ENCODE measurements around the gene SERINC4.
A peak's percentile ranks its signal among the peaks of the same experiment; 100 is the strongest.
"Not testable (repeated sequence)": the region's sequence is repeated elsewhere in the genome, so short reads cannot be mapped to it uniquely, and the experiment has no call there.

Gene SERINC4

GRCh38 chr15:43749690-43750345 lies 50.2 kb downstream of the SERINC4 start:
- no peak overlapping the region for H3K27ac ChIP-seq
- H2AFZ ChIP-seq (ENCODE audit: low read depth): no peak overlapping the region
- H3K4me1 ChIP-seq (ENCODE audit: low read depth, poor library complexity, severe bottlenecking): peaks cover 37% of the 10 kb centered on the region
- no peaks in the 10 kb centered on the region for H3K27me3 ChIP-seq (ENCODE audit: insufficient read depth, low read depth)
- peaks cover 43% of the 10 kb centered on the region for H4K20me1 ChIP-seq (ENCODE audit: insufficient read depth)
- H3K9ac ChIP-seq: no peak overlapping the region
- H3K79me2 ChIP-seq (ENCODE audit: insufficient read depth, low read depth): peaks cover 84% of the 10 kb centered on the region
- TF ChIP-seq, protein P1, sequence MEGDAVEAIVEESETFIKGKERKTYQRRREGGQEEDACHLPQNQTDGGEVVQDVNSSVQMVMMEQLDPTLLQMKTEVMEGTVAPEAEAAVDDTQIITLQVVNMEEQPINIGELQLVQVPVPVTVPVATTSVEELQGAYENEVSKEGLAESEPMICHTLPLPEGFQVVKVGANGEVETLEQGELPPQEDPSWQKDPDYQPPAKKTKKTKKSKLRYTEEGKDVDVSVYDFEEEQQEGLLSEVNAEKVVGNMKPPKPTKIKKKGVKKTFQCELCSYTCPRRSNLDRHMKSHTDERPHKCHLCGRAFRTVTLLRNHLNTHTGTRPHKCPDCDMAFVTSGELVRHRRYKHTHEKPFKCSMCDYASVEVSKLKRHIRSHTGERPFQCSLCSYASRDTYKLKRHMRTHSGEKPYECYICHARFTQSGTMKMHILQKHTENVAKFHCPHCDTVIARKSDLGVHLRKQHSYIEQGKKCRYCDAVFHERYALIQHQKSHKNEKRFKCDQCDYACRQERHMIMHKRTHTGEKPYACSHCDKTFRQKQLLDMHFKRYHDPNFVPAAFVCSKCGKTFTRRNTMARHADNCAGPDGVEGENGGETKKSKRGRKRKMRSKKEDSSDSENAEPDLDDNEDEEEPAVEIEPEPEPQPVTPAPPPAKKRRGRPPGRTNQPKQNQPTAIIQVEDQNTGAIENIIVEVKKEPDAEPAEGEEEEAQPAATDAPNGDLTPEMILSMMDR (conservative IDR thresholded peaks at IDR 0.05; ENCODE audit: low read depth, low read length): no peak
- H3K4me2 ChIP-seq: peak overlapping the region; percentile 48; the same call in 1 of the 2 replicates
- H3K36me3 ChIP-seq (ENCODE audit: insufficient read depth): peaks cover 13% of the 10 kb centered on the region; the same call in 1 of the 2 replicates
- H3K4me3 ChIP-seq (IDR thresholded peaks at IDR 0.05; ENCODE audit: insufficient read depth, low read depth, low read length): no peak overlapping the region

DNA sequence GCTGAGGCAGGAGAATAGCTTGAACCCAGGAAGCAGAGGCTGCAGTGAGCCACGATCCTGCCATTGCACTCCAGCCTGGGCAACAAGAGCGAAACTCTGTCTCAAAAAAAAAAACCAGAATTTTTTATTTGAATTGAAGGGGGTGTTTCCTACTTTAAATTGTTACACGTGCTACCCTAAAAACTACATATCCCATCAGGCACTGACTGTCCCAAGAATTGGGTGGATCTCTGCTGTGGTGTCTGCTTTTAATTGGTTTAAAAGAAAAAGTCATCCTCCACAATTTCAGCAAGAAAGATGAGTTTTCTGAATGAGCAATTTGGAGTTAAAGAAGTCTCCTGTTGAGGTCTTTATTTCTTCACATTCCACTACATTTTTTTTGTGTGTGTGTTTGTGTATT lies 51.6 kb downstream of the SERINC4 start:
- Histone ChIP-seq H2AFZ (ENCODE audit: low read depth) (no peak overlapping the region), H3K4me3 (IDR thresholded peaks at IDR 0.05; ENCODE audit: insufficient read depth, low read depth, low read length) (no peak overlapping the region), H3K4me1 (ENCODE audit: low read depth, poor library complexity, severe bottlenecking) (peaks cover 37% of the 10 kb centered on the region), H3K36me3 (ENCODE audit: insufficient read depth) (peaks cover 10% of the 10 kb centered on the region; the same call in 1 of the 2 replicates), H4K20me1 (ENCODE audit: insufficient read depth) (peaks cover 38% of the 10 kb centered on the region), H3K27me3 (ENCODE audit: insufficient read depth, low read depth) (no peaks in the 10 kb centered on the region), H3K27ac (no peak overlapping the region), H3K4me2 (peak overlapping the region; percentile 48), H3K9ac (no peak overlapping the region), H3K79me2 (ENCODE audit: insufficient read depth, low read depth) (peaks cover 70% of the 10 kb centered on the region)
- TF ChIP-seq, protein P1 (conservative IDR thresholded peaks at IDR 0.05; ENCODE audit: low read depth, low read length): no peak

DNA sequence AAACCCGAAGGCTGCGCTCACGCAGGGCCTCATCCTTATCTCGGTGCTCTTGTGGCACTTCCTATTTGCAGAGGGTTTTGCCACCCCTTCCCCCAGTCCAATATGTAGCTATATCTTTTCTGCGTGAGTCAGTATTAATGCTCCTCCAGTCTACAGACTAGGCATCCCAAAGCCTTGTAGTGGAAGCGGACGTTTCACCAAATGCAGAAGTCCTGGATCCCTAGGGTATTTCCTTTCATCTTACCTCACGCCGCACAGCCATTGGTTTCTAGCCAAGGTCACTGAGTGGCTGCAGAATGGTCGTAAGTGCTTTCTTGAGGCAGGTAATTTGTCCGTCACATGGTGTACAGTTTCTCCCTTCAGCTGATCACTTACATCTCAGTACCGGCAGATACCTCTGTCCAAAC lies 53.1 kb downstream of the SERINC4 start:
- peak overlapping the region; percentile 67 for H2AFZ ChIP-seq (ENCODE audit: low read depth)
- H3K4me3 ChIP-seq (IDR thresholded peaks at IDR 0.05; ENCODE audit: insufficient read depth, low read depth, low read length); H3K36me3 ChIP-seq (ENCODE audit: insufficient read depth); H3K27me3 ChIP-seq (ENCODE audit: insufficient read depth, low read depth): not testable (repeated sequence)
- peak overlapping the region; percentile 91 for H3K27ac ChIP-seq
- H3K4me1 ChIP-seq (ENCODE audit: low read depth, poor library complexity, severe bottlenecking): peaks cover 37% of the 10 kb centered on the region
- peak overlapping the region; percentile 48 for H3K4me2 ChIP-seq
- H3K79me2 ChIP-seq (ENCODE audit: insufficient read depth, low read depth): peaks cover 55% of the 10 kb centered on the region
- H3K9ac ChIP-seq: peak overlapping the region; percentile 98
- H4K20me1 ChIP-seq (ENCODE audit: insufficient read depth): peaks cover 26% of the 10 kb centered on the region

DNA sequence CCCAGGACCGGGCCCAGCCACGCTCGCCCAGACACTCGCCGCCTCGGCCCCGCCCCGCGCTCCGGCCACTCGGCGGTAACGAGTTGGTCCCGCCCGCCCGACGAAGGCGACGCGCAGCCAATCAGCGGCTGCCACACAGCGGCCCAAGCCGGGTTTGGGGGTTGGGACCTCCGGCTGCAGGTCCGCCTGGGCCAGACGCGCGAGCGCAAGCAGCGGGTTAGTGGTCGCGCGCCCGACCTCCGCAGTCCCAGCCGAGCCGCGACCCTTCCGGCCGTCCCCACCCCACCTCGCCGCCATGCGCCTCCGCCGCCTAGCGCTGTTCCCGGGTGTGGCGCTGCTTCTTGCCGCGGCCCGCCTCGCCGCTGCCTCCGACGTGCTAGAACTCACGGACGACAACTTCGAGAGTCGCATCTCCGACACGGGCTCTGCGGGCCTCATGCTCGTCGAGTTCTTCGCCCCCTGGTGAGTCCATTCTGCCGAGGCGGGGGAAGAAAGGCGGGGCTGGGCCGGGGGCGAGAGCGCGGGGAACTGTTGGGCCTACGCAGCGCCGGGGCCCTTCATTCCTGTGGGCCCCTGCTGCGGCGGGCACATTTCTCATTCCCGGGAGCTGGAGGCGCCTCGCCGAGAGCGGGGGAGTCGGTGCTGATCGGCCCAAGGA lies 53.6 kb downstream of the SERINC4 start, which contains the start of gene PDIA3:
Gene PDIA3 (plus strand): TSS at position 194 of the 658 bp plus-strand sequence. CDS start 102 bp downstream, at position 296.
- H3K4me3 ChIP-seq (IDR thresholded peaks at IDR 0.05; ENCODE audit: insufficient read depth, low read depth, low read length); H3K27me3 ChIP-seq (ENCODE audit: insufficient read depth, low read depth); H3K36me3 ChIP-seq (ENCODE audit: insufficient read depth): not testable (repeated sequence)
- Histone ChIP-seq H3K27ac (peak within 1 kb of the TSS; percentile 91), H4K20me1 (ENCODE audit: insufficient read depth) (peaks cover 21% of the 10 kb centered on the region), H2AFZ (ENCODE audit: low read depth) (peak within 1 kb of the TSS; percentile 67), H3K4me2 (peak within 1 kb of the TSS; percentile 66), H3K4me1 (ENCODE audit: low read depth, poor library complexity, severe bottlenecking) (peaks cover 37% of the 10 kb centered on the region), H3K9ac (peak within 1 kb of the TSS; percentile 98), H3K79me2 (ENCODE audit: insufficient read depth, low read depth) (peaks cover 50% of the 10 kb centered on the region)
